Liver (tissue), 9 donors: Measurements from ENCODE around the gene CCNJ. TPM values are rescaled to one million over a fixed set of nuclear protein-coding genes. Genes with fewer than 3 reads are reported as not detected.

Experiments used
- DNase-seq: peaks from one replicate; pipeline ENCODE4 v3.0.0-alpha.2; 2017; ENCODE audit warnings: low spot score
- H3K27ac ChIP-seq, 2 donors: one replicate each; pipeline ENCODE4 v1.7.0; 2013; ENCODE audit warnings: inconsistent platforms in 2 of 2, low read length in 2 of 2, control low read depth in 1 of 2, low read depth in 1 of 2, mild to moderate bottlenecking in 1 of 2
- H3K27me3 ChIP-seq, 4 donors: one replicate each; pipeline versions ENCODE4 v1.6.1 to v1.7.0; 2013; ENCODE audit warnings: low read length in 3 of 4, inconsistent platforms in 1 of 4, mild to moderate bottlenecking in 1 of 4, moderate library complexity in 1 of 4; ENCODE audit not compliant: control insufficient read depth in 4 of 4, insufficient read depth in 4 of 4
- H3K36me3 ChIP-seq, 4 donors: one replicate each; pipeline versions ENCODE4 v1.6.1 to v1.7.0; 2013; ENCODE audit warnings: low read length in 3 of 4, mild to moderate bottlenecking in 3 of 4, low read depth in 1 of 4, moderate library complexity in 1 of 4; ENCODE audit not compliant: control insufficient read depth in 4 of 4, insufficient read depth in 3 of 4
- H3K4me1 ChIP-seq, 4 donors: one replicate each; pipeline versions ENCODE4 v1.6.1 to v1.7.0; 2013; ENCODE audit warnings: low read length in 3 of 4, mild to moderate bottlenecking in 3 of 4, moderate library complexity in 1 of 4; ENCODE audit not compliant: control insufficient read depth in 4 of 4, insufficient read depth in 4 of 4
- H3K4me3 ChIP-seq, 3 donors: one replicate each; pipeline versions ENCODE4 v1.6.1 to v1.7.0; 2013; ENCODE audit warnings: low read length in 3 of 3, control low read depth in 1 of 3, low read depth in 1 of 3, mild to moderate bottlenecking in 1 of 3
- H3K9ac ChIP-seq, 2 donors: one replicate each; pipeline ENCODE4 v1.7.0; 2013; ENCODE audit warnings: low read length in 2 of 2, mild to moderate bottlenecking in 2 of 2, moderate library complexity in 2 of 2, control low read depth in 1 of 2, low read depth in 1 of 2
- H3K9me3 ChIP-seq, 4 donors: one replicate each; pipeline versions ENCODE4 v1.6.1 to v1.7.0; 2013; ENCODE audit warnings: low read length in 3 of 4; ENCODE audit not compliant: control insufficient read depth in 4 of 4
- EGR1 ChIP-seq, 2 donors: IDR thresholded peaks; 2 replicates each; pipeline ENCODE4 v1.6.1; 2016 to 2018; ENCODE audit warnings: antibody characterized with exemption in 2 of 2, low read depth in 2 of 2
- FOXA1 ChIP-seq: IDR thresholded peaks from 2 replicates; pipeline ENCODE4 v1.6.1; 2016; ENCODE audit warnings: antibody characterized with exemption
- FOXA2 ChIP-seq: IDR thresholded peaks from 2 replicates; pipeline ENCODE4 v1.6.1; 2016; ENCODE audit warnings: antibody characterized with exemption
- GABPA ChIP-seq, 2 donors: IDR thresholded peaks in 1 of 2; conservative IDR thresholded peaks in 1 of 2; 2 replicates each; pipeline ENCODE4 v1.6.1; 2016; ENCODE audit warnings: antibody characterized with exemption in 2 of 2, mild to moderate bottlenecking in 1 of 2, moderate library complexity in 1 of 2
- HNF4A ChIP-seq, 2 donors: conservative IDR thresholded peaks; 2 replicates each; pipeline ENCODE4 v1.6.1; 2016; ENCODE audit warnings: antibody characterized with exemption in 2 of 2, mild to moderate bottlenecking in 2 of 2
- HNF4G ChIP-seq: IDR thresholded peaks from 2 replicates; pipeline ENCODE4 v1.6.1; 2016; ENCODE audit warnings: antibody characterized with exemption
- MAX ChIP-seq: IDR thresholded peaks from 2 replicates; pipeline ENCODE4 v1.6.1; 2016; ENCODE audit warnings: antibody characterized with exemption
- RAD21 ChIP-seq, 2 donors: IDR thresholded peaks; 2 replicates each; pipeline ENCODE4 v1.6.1; 2016; ENCODE audit warnings: antibody characterized with exemption in 2 of 2, mild to moderate bottlenecking in 2 of 2
- REST ChIP-seq: IDR thresholded peaks from 2 replicates; pipeline ENCODE4 v1.6.1; 2016; ENCODE audit warnings: antibody characterized with exemption, mild to moderate bottlenecking
- RXRA ChIP-seq, 2 donors: IDR thresholded peaks; 2 replicates each; pipeline ENCODE4 v1.6.1; 2017 to 2018; ENCODE audit warnings: antibody characterized with exemption in 2 of 2, mild to moderate bottlenecking in 1 of 2
- SP1 ChIP-seq: IDR thresholded peaks from 2 replicates; pipeline ENCODE4 v1.6.1; 2018; ENCODE audit warnings: antibody characterized with exemption, mild to moderate bottlenecking
- YY1 ChIP-seq: IDR thresholded peaks from 2 replicates; pipeline ENCODE4 v1.6.1; 2016; ENCODE audit warnings: antibody characterized with exemption, mild to moderate bottlenecking
- WGBS: extraction: QIAGEN DNeasy Blood & Tissue Kit; methylation state at CpG from one replicate; pipeline ENCODE4 v1.1.7; 2013; 5-methylcytosine and 5-hydroxymethylcytosine counted together
- polyA plus RNA-seq, 2 donors: library from polyadenylated mRNA; stranded (reverse) in 1 of 2; unstranded in 1 of 2; fragments of 200-250 nt in 1 of 2; fragments of >200 nt in 1 of 2; fragmentation: Nextera tagmentation in 1 of 2; extraction: Ambion mirVana in 1 of 2; gene quantifications; one replicate each; pipeline versions ENCODE4 v1.2.1 to v1.2.3, GENCODE V29; 2013 to 2015
- total RNA-seq, 2 donors: library from RNA; depleted of rRNA; stranded (reverse); fragments of >200 nt; gene quantifications; one replicate each; pipeline ENCODE4 v1.2.3, GENCODE V29; 2014
- TF ChIP-seq, protein P1 (sequence below): fragments of 150-350 bp; IDR thresholded peaks from 2 replicates; pipeline ENCODE4 v1.5.1; 2017; ENCODE audit warnings: improper control_type of control experiment, low read depth, low read length; ENCODE audit not compliant: missing input control
- TF ChIP-seq, protein P2 (sequence below): IDR thresholded peaks from 2 replicates; pipeline ENCODE4 v1.6.1; 2016; ENCODE audit warnings: antibody characterized with exemption
- TF ChIP-seq, protein P3 (sequence below): IDR thresholded peaks from 2 replicates; pipeline ENCODE4 v1.6.1; 2016; ENCODE audit warnings: antibody characterized with exemption
- donor health status: healthy.
- donor health status: healthy.
- donor health status: healthy.
- donor health status: healthy.
- donor health status: healthy.

The CCNJ gene
- total and polyA plus RNA-seq, 4 donors, result 0.78 to 6.5 (median 3.2) TPM

DNA sequence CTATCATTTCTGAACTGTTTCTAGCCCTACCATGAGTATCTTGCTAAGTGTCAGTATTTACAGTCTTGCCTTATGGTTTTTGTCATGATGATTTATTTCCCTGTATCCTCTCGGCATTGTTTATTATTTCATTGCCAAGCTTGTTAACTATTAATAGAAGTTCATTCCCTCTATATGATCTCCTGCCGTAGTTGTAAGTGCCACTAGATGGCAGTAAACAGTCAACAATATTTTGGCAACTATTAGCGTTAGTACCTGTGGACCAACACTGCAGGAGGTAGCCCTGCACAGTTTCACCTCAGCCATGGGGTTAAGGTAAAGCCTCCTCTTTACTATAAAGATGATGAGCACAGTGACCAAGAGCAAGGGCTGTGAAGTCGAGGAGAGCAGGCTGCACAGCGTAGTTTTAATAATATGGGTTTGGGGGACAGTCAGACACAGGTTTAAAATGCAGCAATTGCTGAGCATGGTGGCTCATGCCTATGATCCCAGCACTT lies 26.1 kb upstream of the CCNJ start:
- 16% methylated on average over 5 of the region's 5 CpGs for WGBS
- TF ChIP-seq HNF4A (conservative IDR thresholded peaks at IDR 0.05) (no peak), MAX (no peak), SP1 (no peak), RXRA (IDR thresholded peaks at IDR 0.05) (peak; percentile 16 to 37), HNF4G (no peak), FOXA2 (no peak), YY1 (no peak), RAD21 (IDR thresholded peaks at IDR 0.05) (peak; percentile 88 to 95)
- TF ChIP-seq, protein P1, sequence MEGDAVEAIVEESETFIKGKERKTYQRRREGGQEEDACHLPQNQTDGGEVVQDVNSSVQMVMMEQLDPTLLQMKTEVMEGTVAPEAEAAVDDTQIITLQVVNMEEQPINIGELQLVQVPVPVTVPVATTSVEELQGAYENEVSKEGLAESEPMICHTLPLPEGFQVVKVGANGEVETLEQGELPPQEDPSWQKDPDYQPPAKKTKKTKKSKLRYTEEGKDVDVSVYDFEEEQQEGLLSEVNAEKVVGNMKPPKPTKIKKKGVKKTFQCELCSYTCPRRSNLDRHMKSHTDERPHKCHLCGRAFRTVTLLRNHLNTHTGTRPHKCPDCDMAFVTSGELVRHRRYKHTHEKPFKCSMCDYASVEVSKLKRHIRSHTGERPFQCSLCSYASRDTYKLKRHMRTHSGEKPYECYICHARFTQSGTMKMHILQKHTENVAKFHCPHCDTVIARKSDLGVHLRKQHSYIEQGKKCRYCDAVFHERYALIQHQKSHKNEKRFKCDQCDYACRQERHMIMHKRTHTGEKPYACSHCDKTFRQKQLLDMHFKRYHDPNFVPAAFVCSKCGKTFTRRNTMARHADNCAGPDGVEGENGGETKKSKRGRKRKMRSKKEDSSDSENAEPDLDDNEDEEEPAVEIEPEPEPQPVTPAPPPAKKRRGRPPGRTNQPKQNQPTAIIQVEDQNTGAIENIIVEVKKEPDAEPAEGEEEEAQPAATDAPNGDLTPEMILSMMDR, result peak; percentile 81
- Histone ChIP-seq H3K4me3 (no peak overlapping the region), H3K4me1 (no peaks in the 10 kb centered on the region), H3K9me3 (no peaks in the 10 kb centered on the region), H3K9ac (no peak overlapping the region), H3K27ac (no peak overlapping the region), H3K36me3 (no peaks in the 10 kb centered on the region), H3K27me3 (no peaks in the 10 kb centered on the region)
- peak; percentile 37 for DNase-seq

GRCh38 chr10:96021332-96021731 lies 22.1 kb upstream of the CCNJ start:
- WGBS, result 82% methylated on average over 1 of the region's 1 CpG

GRCh38 chr10:96022739-96023138 lies 20.6 kb upstream of the CCNJ start:
- H3K9ac ChIP-seq, result no peak overlapping the region
- H3K36me3 ChIP-seq, result no peaks in the 10 kb centered on the region
- TF ChIP-seq EGR1 (IDR thresholded peaks at IDR 0.05; ENCODE audit: low read depth in 2 of 2) (no peak), RAD21 (IDR thresholded peaks at IDR 0.05) (no peak), YY1 (no peak), GABPA (IDR thresholded peaks at IDR 0.05 in 1 of 2, conservative IDR thresholded peaks at IDR 0.05 in 1 of 2) (no peak), FOXA1 (no peak), REST (no peak), HNF4G (no peak), FOXA2 (no peak), SP1 (no peak)
- TF ChIP-seq, protein P2, sequence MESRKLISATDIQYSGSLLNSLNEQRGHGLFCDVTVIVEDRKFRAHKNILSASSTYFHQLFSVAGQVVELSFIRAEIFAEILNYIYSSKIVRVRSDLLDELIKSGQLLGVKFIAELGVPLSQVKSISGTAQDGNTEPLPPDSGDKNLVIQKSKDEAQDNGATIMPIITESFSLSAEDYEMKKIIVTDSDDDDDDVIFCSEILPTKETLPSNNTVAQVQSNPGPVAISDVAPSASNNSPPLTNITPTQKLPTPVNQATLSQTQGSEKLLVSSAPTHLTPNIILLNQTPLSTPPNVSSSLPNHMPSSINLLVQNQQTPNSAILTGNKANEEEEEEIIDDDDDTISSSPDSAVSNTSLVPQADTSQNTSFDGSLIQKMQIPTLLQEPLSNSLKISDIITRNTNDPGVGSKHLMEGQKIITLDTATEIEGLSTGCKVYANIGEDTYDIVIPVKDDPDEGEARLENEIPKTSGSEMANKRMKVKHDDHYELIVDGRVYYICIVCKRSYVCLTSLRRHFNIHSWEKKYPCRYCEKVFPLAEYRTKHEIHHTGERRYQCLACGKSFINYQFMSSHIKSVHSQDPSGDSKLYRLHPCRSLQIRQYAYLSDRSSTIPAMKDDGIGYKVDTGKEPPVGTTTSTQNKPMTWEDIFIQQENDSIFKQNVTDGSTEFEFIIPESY, result no peak
- TF ChIP-seq, protein P1, result no peak
- TF ChIP-seq, protein P3, sequence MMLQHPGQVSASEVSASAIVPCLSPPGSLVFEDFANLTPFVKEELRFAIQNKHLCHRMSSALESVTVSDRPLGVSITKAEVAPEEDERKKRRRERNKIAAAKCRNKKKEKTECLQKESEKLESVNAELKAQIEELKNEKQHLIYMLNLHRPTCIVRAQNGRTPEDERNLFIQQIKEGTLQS, result no peak
- 91% methylated on average over 2 of the region's 2 CpGs for WGBS
- no peak for DNase-seq
- H3K4me1 ChIP-seq, result no peaks in the 10 kb centered on the region
- H3K9me3 ChIP-seq, result no peaks in the 10 kb centered on the region
- no peak overlapping the region for H3K4me3 ChIP-seq
- H3K27ac ChIP-seq, result no peak overlapping the region
- H3K27me3 ChIP-seq, result no peaks in the 10 kb centered on the region

More at GRCh38 chr10:96021332-96021731, 22.1 kb upstream of the CCNJ start:
- Histone ChIP-seq H3K4me3 (no peak overlapping the region), H3K27ac (no peak overlapping the region), H3K9ac (no peak overlapping the region), H3K36me3 (no peaks in the 10 kb centered on the region), H3K9me3 (no peaks in the 10 kb centered on the region), H3K27me3 (no peaks in the 10 kb centered on the region), H3K4me1 (no peaks in the 10 kb centered on the region)
- DNase-seq, result no peak
- TF ChIP-seq EGR1 (IDR thresholded peaks at IDR 0.05; ENCODE audit: low read depth in 2 of 2), result no peak
